AG08396 (cell line): Measurements from ENCODE around the gene PEX13.
"Not testable (repeated sequence)": the region's sequence is repeated elsewhere in the genome, so short reads cannot be mapped to it uniquely, and the experiment has no call there.

Source experiments
- DNase-seq: peaks from one replicate; pipeline ENCODE4 v3.0.0; 2012; ENCODE audit warnings: low spot score, mixed read lengths

PEX13 gene

DNA sequence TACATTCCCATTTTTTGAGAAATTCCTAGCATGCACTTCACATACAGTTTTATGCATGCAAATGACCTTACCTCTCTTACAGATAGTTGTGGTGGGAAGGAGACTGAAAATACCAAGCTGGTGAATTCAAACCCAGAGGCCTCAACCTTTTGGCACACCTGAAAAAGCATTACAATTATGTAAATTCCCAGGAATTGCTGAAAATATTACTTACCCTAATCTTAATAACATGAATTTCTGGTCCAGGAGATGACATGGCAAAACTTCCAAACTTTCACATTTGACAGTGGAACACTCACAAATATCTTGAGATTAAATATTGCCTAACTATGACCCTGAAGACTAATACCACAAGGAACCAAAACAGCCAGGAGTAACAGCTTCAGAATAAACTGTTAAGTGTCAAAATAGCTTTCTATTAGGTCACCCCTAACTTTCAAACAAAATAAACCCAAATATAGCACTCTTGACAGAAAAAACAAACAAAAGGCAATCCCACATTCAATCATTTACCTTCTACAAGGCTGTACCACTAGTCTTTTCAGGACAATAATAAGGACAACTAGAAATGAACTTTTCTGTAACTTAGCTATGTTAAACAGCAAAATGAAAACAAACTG lies 10.9 kb upstream of the PEX13 start:
- DNase-seq, result no peak

DNA sequence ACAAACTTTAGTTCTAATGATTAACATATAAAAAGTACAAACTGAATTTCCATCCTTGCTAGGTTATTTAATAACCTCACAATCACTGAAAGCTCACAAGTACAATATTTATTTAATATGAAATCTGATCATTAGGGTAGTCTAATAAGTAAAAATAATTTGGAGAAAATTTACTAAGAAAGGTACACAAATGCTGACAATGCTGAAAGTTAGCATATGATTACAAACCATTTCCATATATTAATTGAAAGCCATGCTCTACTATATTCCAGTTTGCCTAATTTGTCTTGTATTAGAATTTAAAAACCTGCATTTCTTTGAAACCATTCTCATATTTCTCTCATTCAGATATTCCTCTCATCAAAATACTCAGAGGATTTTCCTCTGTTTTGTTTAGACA lies 8.2 kb upstream of the PEX13 start:
- DNase-seq, result no peak

DNA sequence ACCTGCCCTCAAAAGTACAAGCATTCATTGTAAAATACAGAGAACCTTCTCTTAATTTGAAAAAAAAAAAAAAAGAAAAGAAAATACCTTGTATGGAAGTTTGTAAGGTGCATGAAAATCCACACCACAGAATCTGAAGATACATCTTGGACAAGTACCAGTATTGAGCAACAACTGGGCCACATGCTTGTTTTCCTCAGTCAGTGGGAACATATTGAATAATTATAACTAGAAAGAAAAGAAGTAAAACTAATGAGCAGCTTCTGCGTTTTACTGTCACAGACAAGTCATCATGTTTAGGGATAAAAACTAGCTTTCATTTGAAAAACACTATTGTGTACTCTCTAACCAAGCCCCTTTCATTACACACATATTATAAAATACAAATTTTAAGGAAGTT lies 5.8 kb upstream of the PEX13 start:
- no peak for DNase-seq

DNA sequence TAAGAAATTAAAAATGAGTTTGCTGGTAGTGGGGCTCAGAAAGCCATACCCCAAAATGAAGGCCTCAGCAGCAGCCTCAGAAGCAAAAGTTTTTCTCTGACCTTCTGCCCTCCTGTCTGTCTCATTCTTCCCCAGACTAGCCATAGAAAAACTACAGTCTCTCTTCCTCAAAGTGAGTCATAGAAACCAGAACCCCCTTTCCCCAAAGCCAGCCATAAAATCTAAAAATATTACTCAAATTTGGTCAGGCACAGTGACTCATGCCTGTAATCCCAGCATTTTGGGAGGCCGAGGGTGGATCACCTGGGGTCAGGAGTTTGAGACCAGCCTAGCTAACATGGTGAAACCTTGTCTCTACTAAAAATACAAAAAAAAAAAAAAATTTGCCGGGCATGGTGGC lies 5.2 kb upstream of the PEX13 start:
- DNase-seq, result peak; percentile 11

DNA sequence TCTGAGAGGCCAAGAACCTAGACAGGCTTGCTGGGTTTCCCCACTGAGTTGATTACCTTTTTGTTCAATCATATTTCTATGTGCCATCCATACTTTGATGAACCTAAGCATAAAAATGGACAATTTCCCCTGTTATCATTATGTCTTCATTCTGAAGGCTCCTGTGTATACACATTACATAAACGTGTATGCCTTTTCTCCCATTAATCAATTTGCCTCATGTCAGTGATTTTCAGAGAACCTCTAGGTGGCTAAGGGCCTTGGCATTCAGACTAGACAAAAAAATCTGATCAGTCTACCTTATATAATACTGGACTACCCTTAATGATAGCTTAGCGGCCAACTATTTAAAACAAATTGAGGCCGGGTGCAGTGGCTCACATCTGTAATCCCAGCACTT lies 4.1 kb upstream of the PEX13 start:
- DNase-seq, result no peak

DNA sequence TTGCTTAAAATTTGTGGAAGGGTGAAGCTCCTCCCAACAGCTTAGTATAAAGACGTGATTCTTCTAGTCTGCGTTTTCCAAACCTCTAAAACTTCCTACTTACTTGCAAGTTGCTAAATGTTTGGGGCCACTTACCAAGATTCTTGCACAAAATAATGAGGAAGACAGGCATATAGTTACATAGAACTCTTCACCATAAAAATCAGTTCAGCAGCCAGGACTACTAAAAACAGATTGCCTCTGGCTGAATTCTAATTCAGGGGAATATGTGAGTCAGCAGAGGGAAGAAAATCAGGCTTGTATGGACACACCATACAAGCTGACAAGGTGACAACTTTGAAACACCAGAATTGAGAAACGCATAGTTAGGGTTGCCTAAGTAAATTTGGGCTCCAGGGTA lies 2.8 kb upstream of the PEX13 start:
- no peak for DNase-seq

DNA sequence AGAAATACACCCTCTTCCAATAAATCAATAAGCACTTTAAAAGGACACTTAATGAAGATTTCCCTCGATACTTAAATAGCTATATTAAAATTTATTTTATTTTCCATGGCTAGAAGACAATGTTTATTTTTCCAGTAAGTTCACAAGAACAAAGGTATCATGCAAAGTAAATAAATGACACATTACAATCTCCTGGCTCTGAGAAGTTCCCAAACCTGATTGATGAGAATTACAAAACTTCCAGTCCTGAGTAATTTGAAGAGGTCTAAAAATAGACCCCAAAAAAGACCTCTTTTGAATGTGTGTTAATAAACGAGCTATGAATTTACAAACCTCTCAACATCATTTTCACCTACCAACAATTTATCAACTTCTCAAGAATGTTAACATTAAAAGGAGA lies 1.5 kb upstream of the PEX13 start:
- DNase-seq, result no peak

DNA sequence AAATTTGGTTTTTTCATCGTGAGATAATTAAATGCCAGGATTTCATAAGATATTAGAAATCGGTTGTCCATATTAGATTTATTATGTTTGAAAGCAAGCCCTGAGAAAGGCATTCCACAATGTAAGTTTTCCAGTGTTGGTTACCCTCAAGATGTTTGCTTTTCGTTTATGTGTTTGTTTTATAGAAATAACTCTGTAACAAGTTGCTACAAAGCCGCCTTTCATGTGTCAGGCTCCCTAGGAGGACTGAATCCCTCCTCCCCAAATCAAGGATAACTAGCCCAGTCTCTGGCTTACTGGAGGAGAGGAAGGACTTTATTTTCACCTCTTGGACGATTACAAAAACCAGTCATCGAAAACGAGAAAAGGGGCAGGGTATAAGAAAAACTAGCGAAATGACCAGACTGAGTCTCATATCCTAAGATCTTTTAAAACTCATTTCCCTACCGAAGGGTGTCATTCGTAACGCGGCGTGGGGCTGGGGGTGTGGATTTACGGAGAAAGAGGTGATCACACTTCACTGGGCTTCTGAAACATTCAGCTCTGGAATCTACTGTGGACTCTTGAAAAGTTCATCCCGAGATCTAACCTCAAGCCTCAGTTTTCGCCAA lies 1.0 kb upstream of the PEX13 start:
- peak; percentile 3 for DNase-seq

DNA sequence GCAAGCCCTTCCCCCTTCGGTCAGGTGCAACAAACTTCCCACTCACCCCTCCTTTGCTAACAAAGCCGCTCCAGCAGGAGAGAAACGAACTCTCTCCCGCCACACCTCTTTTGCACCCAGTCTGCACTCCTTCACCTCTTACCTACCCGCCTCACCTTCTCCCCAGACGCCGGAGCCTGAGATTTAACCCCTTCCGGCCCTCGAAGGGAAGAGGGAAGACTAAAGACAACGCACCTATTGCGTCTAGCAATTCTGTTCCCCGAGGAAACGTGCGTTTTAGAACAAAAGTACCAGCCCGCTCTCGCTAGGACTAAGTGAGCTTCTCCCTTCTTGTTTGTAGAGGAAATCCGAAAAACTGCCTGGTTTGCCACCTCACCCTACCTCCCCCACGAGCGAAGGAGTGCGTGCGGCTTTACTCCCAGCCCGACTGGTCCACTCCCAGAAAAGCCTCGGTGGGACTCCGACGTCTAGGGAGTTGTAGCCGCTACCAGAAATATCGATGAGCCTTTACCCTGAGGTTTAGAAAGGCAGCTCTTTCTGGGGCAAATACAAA lies 441 bp upstream of the PEX13 start:
- peak; percentile 73 for DNase-seq

DNA sequence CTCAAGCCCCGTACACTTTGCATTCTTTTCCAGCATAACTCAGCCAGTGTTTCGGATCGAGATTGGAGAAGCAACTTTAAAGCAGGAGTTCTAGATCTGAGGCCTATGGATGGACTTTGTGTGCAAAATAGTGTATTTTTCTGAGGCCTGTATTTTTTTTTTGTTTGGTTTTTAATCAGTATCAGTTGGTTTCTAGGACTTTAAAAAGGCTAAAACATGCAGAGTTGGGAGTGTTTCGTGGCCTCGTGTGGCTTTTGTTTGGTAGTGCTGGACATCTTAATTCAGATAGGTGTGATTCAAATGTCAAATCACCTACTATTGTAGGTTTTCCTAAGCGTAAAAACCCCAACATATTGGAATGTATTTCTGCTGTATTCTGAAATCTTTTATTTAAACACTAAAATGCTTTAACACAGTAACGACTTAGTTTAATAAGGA lies 817 bp downstream of the PEX13 start:
- no peak for DNase-seq

DNA sequence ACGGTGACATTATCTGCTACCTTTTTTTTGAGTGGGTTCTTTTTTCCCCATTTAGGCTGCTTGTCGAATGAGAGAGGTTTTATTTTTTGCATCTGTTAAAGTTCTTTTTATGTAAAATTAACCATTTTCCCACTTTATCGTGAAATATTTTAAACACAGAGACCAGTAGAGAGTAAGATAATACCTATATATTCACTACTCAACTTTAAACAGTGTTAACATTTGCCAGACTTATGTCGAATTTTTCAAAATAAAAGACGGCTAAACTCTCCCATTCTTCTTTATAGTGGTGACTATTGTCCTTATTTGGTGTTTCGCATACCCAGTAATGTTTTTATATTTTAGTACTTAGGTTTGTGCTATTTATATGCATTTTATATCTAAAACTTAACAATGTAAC lies 1.3 kb downstream of the PEX13 start:
- DNase-seq, result no peak

DNA sequence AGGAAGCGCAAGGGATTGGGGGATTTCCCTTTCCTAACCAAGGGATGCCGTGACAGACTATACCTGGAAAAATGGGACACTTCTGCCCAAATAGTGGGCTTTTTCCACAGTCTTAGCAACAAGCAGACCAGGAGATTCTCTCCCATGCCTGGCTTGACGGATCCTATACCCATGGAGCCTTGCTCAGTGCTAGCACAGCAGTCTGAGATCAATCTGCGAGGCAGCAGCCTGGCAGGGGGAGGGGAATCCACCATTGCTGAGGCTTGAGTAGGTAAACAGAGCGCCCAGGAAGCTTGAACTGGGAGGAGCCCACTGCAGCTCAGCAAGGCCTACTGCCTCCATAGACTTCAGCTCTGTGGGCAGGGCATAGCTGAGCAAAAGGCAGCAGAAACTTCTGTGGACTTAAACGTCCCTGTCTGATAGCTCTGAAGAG lies 3.7 kb downstream of the PEX13 start:
- DNase-seq, result no peak

DNA sequence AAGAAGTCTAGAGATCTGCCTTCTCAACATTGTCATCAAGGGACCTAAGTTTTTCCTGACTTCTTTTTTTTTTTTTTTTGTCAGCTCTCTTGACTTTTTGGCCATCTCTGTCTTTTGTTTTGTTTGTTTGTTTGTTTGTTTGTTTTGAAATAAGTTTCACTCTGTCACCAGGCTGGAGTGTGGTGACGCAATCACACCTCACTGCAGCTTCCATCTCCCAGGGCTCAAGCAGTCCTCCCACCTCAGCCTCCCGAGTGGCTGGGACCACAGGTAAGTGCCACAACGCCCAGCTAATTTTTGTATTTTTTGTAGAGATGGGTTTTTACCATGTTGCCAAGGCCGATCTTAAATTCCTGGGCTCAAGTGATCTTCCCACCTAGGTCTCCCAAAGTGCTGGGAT lies 6.2 kb downstream of the PEX13 start:
- DNase-seq, result no peak

DNA sequence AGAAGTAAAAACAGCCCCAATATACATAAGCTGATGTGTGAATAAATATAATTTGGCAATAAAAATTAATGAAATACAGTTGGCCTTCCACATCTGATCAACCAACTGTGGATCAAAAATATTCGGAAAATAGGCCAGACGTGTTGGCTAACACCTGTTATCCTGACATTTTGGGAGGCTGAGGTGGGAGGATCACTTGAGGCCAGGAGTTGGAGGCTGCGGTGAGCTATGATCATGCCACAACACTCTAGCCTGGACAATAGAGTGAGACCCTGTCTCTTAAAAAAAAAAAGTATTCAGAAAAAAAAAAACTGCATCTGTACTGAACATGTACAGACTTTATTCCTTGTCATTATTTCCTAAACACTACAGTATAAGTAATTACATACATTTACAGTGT lies 12.0 kb downstream of the PEX13 start:
- DNase-seq, result no peak

DNA sequence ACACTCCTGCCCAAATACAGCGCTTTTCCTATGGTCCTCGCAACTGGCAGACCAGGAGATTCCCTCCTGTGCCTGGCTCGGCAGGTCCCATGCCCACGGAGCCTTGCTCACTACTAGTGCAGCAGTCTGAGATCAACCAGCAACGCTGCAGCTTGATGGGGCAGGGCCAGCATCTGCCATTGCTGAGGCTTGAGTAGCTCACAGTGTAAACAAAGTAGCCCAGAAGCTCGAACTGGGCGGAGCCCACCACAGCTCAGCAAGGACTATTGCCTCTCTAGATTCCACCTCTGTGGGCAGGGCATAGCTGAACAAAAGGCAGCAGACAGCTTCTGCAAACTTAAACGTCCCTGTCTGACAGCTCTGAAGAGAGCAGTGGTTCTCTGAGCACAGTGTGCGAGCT lies 17.1 kb downstream of the PEX13 start:
- DNase-seq, result not testable (repeated sequence)

DNA sequence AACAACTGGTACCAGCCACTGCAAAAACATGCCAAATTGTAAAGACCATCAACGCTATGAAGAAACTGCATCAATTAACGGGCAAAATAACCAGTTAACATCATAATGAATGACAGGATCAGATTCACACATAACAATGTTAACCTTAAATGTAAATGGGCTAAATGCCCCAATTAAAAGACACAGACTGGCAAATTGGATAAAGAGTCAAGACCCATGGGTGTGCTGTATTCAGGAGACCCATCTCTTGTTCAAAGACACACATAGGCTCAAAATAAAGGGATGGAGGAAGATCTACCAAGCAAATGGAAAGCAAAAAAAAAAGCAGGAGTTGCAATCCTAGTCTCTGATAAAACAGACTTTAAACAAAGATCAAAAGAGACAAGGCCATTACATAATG lies 19.1 kb downstream of the PEX13 start:
- DNase-seq, result not testable (repeated sequence)

DNA sequence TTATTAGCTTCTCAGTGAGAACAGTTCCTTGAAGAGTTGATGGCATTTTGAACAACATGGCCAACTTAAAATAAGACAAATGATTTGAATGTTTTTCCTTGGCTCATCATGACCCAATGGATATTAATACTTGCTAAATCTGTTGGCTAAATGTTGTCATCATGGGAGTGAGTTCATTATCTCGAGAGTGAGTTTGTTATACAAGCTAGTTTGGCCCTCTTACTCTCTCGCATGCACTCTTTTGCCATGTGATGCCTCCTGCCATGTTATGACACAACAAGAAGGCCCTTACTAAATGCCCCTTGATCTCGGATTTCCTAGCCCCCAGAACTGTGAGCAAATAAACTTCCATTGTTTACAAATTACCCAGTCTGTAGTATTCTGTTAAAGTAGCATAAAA lies 25.3 kb downstream of the PEX13 start:
- DNase-seq, result no peak

DNA sequence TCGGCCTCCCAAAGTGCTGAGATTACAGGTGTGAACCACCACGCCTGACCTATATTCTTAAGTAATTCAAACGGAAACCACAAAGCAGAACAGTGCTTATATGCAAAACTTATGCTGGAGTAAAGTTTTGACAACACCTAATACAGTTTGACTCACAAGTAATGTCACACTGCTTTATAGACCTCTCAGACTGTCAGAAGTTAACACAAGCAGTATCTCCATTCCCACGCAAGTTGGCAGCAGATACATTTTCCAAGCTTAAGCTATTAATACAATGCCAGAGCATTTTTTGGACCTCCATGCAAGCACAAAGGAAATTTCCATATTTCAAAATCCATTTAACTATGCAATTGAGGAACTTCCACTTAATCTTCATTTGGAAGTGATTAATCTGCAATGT lies 27.1 kb downstream of the PEX13 start:
- no peak for DNase-seq

DNA sequence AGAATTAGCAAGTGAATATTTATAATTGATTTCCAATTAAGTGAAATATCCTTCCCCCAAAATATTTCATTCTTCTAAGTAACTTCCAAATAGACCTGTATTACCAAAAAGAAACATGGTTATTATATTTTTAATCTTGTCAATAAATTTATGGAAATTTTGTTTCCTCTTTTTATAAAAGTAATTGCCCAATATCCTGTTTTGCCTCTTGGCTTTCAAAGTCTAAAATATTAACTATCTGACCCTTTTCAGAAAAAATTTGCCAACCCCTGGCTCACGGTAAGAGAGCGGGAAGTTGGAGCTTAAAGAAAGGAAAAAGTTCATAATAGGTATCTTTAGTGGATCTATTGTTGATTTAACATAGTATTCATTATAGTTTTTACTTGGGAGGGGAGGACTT lies 27.7 kb downstream of the PEX13 start:
- no peak for DNase-seq

DNA sequence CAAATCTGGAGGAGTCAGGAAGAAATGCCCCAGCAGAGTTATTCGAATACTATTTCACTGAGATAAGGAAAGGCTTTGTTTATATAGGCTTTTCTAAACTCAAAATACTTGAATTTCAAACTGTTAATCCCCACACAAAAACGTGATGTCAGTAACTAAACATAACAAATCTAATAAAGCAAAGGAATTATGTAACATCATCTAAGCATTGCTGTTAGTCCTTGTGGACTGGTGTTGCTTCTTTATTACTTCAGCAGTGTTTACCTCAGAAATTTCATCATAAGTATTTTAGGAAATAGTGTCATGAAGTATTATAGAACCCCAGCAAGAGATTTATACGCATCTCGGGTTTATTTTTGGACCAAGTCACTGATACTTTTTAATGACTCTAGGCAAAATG lies 28.5 kb downstream of the PEX13 start:
- peak; percentile 5 for DNase-seq

DNA sequence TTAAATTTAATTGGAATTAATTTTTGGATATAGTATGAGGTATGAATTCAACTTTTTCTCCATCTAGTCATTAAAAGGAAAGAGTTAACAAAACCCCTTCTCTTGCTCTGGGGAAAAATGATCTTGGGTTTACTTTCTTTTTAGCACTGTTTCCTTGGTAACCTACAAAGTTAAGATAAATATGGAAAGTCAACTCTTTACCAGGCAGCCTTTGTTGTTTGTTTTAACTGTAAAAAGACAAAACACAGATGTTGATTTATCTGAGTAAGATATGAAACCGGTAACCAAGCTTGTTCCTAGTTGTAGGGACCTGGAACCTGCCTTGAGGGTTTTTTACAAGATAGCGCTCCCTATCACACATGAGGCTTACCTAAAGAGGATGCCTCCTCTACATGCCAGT lies 38.0 kb downstream of the PEX13 start:
- peak; percentile 20 for DNase-seq

DNA sequence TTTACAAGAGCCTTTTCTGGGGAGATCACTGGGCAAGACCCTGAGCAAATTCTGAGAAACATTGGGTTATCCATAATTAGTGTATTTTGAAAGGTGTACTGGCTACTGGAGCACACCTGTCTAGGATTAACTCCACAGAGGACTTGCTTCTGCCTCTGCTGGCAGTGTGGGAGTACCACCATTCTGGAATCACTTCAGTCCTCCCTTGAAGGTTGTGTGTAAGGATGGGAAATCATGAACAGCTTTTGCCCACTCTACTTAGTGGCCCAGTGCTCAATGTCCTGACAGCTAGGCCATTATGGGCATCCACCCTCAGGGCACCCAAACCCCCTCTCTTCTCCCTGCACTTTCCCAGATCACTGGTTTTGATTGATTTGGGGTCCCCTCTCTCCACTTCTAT lies 40.0 kb downstream of the PEX13 start:
- no peak for DNase-seq

DNA sequence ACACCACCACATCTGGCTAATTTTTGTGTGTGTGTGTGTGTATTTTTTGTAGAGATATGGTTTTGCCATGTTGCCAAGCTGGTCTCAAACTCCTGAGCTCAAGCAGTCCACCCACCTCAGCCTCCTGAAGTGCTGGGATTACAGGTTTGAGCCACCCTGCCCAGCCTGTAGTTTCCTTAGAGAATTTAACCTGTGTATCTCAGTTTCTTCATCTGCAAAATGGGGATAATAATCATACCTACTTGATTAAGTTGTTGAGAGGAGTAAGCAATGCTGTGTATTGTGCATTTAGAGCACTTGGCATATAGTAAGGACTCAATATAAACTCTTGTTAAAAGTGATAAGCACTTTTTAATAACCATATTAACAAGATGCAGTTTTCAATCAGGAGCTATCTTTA lies 41.9 kb downstream of the PEX13 start:
- DNase-seq, result no peak
